ENCODE results near the gene CAMKV. TPM values are rescaled to one million over a fixed set of nuclear protein-coding genes. Genes with fewer than 3 reads are reported as not detected.
"Not testable (repeated sequence)": the region's sequence is repeated elsewhere in the genome, so short reads cannot be mapped to it uniquely, and the experiment has no call there.

CAMKV gene
- total and polyA plus RNA-seq, 8 donors: 0.03 to 1.5 TPM; not detected in 6

GRCh38 chr3:49831341-49831740, 38.4 kb downstream of the CAMKV start:
- Histone ChIP-seq H3K9me3 (no peaks in the 10 kb centered on the region), H3K27me3 (no peaks in the 10 kb centered on the region), H3K36me3 (peaks cover 0 to 30% (median 20%) of the 10 kb centered on the region in 4 donors), H3K4me3 (no peak overlapping the region), H3K27ac (no peak overlapping the region), H3K4me1 (no peaks in the 10 kb centered on the region)
- TF ChIP-seq EP300 (IDR thresholded peaks at IDR 0.05) (no peak), POLR2A (IDR thresholded peaks at IDR 0.05) (no peak), POLR2AphosphoS5 (IDR thresholded peaks at IDR 0.05) (no peak), CTCF (IDR thresholded peaks at IDR 0.05) (no peak)
- intact Hi-C loops (cut with DNase I; ENCODE audit: low total_unique reads): loop anchor here (10.0 kb wide), 1 partner anchor 117 kb away; the partner anchor contains the start of gene AMIGO3
- WGBS, 5 donors: 58 to 93% (median 75%) methylated on average over 3 of the region's 3 CpGs
- DNase-seq: no peak

GRCh38 chr3:49826016-49826415, 43.7 kb downstream of the CAMKV start:
- H3K4me1 ChIP-seq: no peaks in the 10 kb centered on the region
- no peaks in the 10 kb centered on the region for H3K27me3 ChIP-seq
- H3K27ac ChIP-seq: no peak overlapping the region
- peaks cover 0 to 27% (median 15%) of the 10 kb centered on the region in 4 donors for H3K36me3 ChIP-seq
- TF ChIP-seq POLR2A (IDR thresholded peaks at IDR 0.05) (no peak), POLR2AphosphoS5 (IDR thresholded peaks at IDR 0.05) (no peak), CTCF (IDR thresholded peaks at IDR 0.05) (no peak), EP300 (IDR thresholded peaks at IDR 0.05) (no peak)
- intact Hi-C loops (cut with DNase I; ENCODE audit: low total_unique reads): no loop called here
- 53 to 77% (median 70%) methylated on average over 6 of the region's 6 CpGs for WGBS, 5 donors
- no peaks in the 10 kb centered on the region for H3K9me3 ChIP-seq
- no peak for DNase-seq
- H3K4me3 ChIP-seq: no peak overlapping the region

GRCh38 chr3:49823131-49823530, 46.6 kb downstream of the CAMKV start:
- H3K27ac ChIP-seq; DNase-seq; H3K36me3 ChIP-seq; H3K4me3 ChIP-seq; intact Hi-C loops (cut with DNase I; ENCODE audit: low total_unique reads); H3K9me3 ChIP-seq; H3K27me3 ChIP-seq; H3K4me1 ChIP-seq: not testable (repeated sequence)
- WGBS, 5 donors: 67 to 97% (median 86%) methylated on average over 3 of the region's 3 CpGs

- intact Hi-C loops (cut with DNase I; ENCODE audit: low total_unique reads): no loop called here
- DNase-seq: peak; percentile 61 to 89
- WGBS, 5 donors: 2 to 12% (median 7%) methylated on average over 7 to 9 of the region's 9 CpGs
- peak within 1 kb of the TSS; percentile 50 to 58 (median 54) for H3K4me3 ChIP-seq
- peaks cover 7 to 40% (median 38%) of the 10 kb centered on the region in 4 donors for H3K36me3 ChIP-seq
- peak within 1 kb of the TSS; percentile 53 to 85 (median 82) for H3K27ac ChIP-seq
- peaks cover 13 to 35% (median 25%) of the 10 kb centered on the region in 4 donors for H3K4me1 ChIP-seq
- TF ChIP-seq POLR2AphosphoS5 (IDR thresholded peaks at IDR 0.05): peak; percentile 19 to 41 (median 26)
- no peak for TF ChIP-seq EP300 (IDR thresholded peaks at IDR 0.05)
- TF ChIP-seq POLR2A (IDR thresholded peaks at IDR 0.05): no peak
- H3K27me3 ChIP-seq: no peaks in the 10 kb centered on the region
- H3K9me3 ChIP-seq: no peaks in the 10 kb centered on the region
Measured at GRCh38 chr3:49813497-49814174, 56.1 kb downstream of the CAMKV start, which contains the start of gene UBA7. TSS of gene UBA7 (minus strand) at chr3:49813953. CDS start at chr3:49813787, 166 bp downstream.

GRCh38 chr3:49812916-49813496, 56.7 kb downstream of the CAMKV start:
- intact Hi-C loops (cut with DNase I; ENCODE audit: low total_unique reads): no loop called here
- peak overlapping the region; percentile 53 to 85 (median 82) for H3K27ac ChIP-seq
- WGBS, 5 donors: 15 to 41% (median 28%) methylated on average over 7 to 9 of the region's 9 CpGs

More at GRCh38 chr3:49812916-49813496, 56.7 kb downstream of the CAMKV start:
- TF ChIP-seq POLR2AphosphoS5 (IDR thresholded peaks at IDR 0.05): no peak
- no peak for TF ChIP-seq EP300 (IDR thresholded peaks at IDR 0.05)
- no peak for TF ChIP-seq CTCF (IDR thresholded peaks at IDR 0.05)
- no peak for TF ChIP-seq POLR2A (IDR thresholded peaks at IDR 0.05)
- H3K9me3 ChIP-seq: no peaks in the 10 kb centered on the region
- peaks cover 13 to 37% (median 26%) of the 10 kb centered on the region in 4 donors for H3K4me1 ChIP-seq
- no peaks in the 10 kb centered on the region for H3K27me3 ChIP-seq
- peaks cover 7 to 46% (median 42%) of the 10 kb centered on the region in 4 donors for H3K36me3 ChIP-seq
- no peak for DNase-seq
- H3K4me3 ChIP-seq: peak overlapping the region; percentile 50 to 58 (median 54)

Small RNA genes lying within 50 kb of the gene (small RNA-seq; reads per million reads assigned to genes)
- gene RN7SL217P: 0 reads per million in 4 donors

Other genes starting within 250 kb of the CAMKV start
- 100 to 1,000 TPM in 1 of 5 donors, 10 to 100 TPM in 4; 23.9 to 104 (median 49.4) TPM for gene APEH, start 195.6 kb downstream of the CAMKV start, total RNA-seq
- gene APEH, start 195.6 kb downstream of the CAMKV start, polyA plus RNA-seq: 10 to 100 TPM; 40.3 to 69.7 (median 46.0) TPM
- 100 to 1,000 TPM in 2 of 5 donors, 10 to 100 TPM in 2, 1 to 10 TPM in 1; 6.7 to 172 (median 14.9) TPM for gene MST1, start 180.4 kb downstream of the CAMKV start, total RNA-seq
- gene MST1, start 180.4 kb downstream of the CAMKV start, polyA plus RNA-seq: 10 to 100 TPM; 18.9 to 36.9 (median 20.5) TPM
- 10 to 100 TPM; 19.6 to 75.4 (median 33.3) TPM for gene RNF123, start 180.3 kb downstream of the CAMKV start, total RNA-seq
- gene RNF123, start 180.3 kb downstream of the CAMKV start, polyA plus RNA-seq: 10 to 100 TPM; 18.1 to 22.8 (median 22.0) TPM
- 1 to 10 TPM in 1 of 5 donors, not detected in 4; 1.3 TPM for gene AMIGO3, start 150.2 kb downstream of the CAMKV start, total RNA-seq
- under 1 TPM; 0.19 to 0.83 (median 0.76) TPM for gene AMIGO3, start 150.2 kb downstream of the CAMKV start, polyA plus RNA-seq
- 10 to 100 TPM; 26.3 to 81.7 (median 39.3) TPM for gene GMPPB, start 146.0 kb downstream of the CAMKV start, total RNA-seq
- gene GMPPB, start 146.0 kb downstream of the CAMKV start, polyA plus RNA-seq: 10 to 100 TPM; 14.4 to 33.6 (median 27.3) TPM
- 10 to 100 TPM; 16.8 to 68.3 (median 36.4) TPM for gene IP6K1, start 83.4 kb downstream of the CAMKV start, total RNA-seq
- 10 to 100 TPM in 2 of 3 donors, 1 to 10 TPM in 1; 7.7 to 16.1 (median 11.5) TPM for gene IP6K1, start 83.4 kb downstream of the CAMKV start, polyA plus RNA-seq
- gene CDHR4, start 70.0 kb downstream of the CAMKV start, total RNA-seq: under 1 TPM in 2 of 5 donors, not detected in 3; under 0.01 to 0.73 TPM
- under 1 TPM in 1 of 3 donors, not detected in 2; 0.18 TPM for gene CDHR4, start 70.0 kb downstream of the CAMKV start, polyA plus RNA-seq
- 1 to 10 TPM in 3 of 5 donors, not detected in 2; 1.8 to 3.3 (median 2.3) TPM for gene INKA1, start 66.6 kb downstream of the CAMKV start, total RNA-seq
- 10 to 100 TPM in 1 of 3 donors, 1 to 10 TPM in 2; 4.4 to 15.0 (median 5.5) TPM for gene INKA1, start 66.6 kb downstream of the CAMKV start, polyA plus RNA-seq
- gene UBA7, start 56.0 kb downstream of the CAMKV start, total RNA-seq: 100 to 1,000 TPM in 1 of 5 donors, 10 to 100 TPM in 4; 36.2 to 250 (median 76.3) TPM
- 10 to 100 TPM; 27.2 to 56.2 (median 30.2) TPM for gene UBA7, start 56.0 kb downstream of the CAMKV start, polyA plus RNA-seq
- gene TRAIP, start 13.3 kb downstream of the CAMKV start, total RNA-seq: 1 to 10 TPM in 3 of 5 donors, not detected in 2; 2.3 to 7.0 (median 2.8) TPM
- gene TRAIP, start 13.3 kb downstream of the CAMKV start, polyA plus RNA-seq: 1 to 10 TPM; 1.5 to 4.3 (median 2.0) TPM
- gene MST1R, start 34.0 kb upstream of the CAMKV start, total RNA-seq: 100 to 1,000 TPM in 3 of 5 donors, 10 to 100 TPM in 2; 22.4 to 386 (median 181) TPM
- gene MST1R, start 34.0 kb upstream of the CAMKV start, polyA plus RNA-seq: 10 to 100 TPM; 15.9 to 59.0 (median 31.8) TPM
- 10 to 100 TPM in 4 of 5 donors, 1 to 10 TPM in 1; 3.9 to 33.8 (median 11.6) TPM for gene MON1A, start 59.9 kb upstream of the CAMKV start, total RNA-seq
- 1 to 10 TPM; 6.1 to 8.2 (median 7.7) TPM for gene MON1A, start 59.9 kb upstream of the CAMKV start, polyA plus RNA-seq
- 100 to 1,000 TPM; 133 to 239 (median 139) TPM for gene RBM6, start 70.2 kb upstream of the CAMKV start, total RNA-seq
- 100 to 1,000 TPM in 1 of 3 donors, 10 to 100 TPM in 2; 87.0 to 107 (median 98.3) TPM for gene RBM6, start 70.2 kb upstream of the CAMKV start, polyA plus RNA-seq
- gene RBM5, start 219.0 kb upstream of the CAMKV start, total RNA-seq: 100 to 1,000 TPM; 246 to 464 (median 290) TPM
- 10 to 100 TPM; 25.0 to 89.4 (median 30.1) TPM for gene RBM5, start 219.0 kb upstream of the CAMKV start, polyA plus RNA-seq